CD14-positive monocyte (primary cell): ENCODE data around the gene LRRC4C. TPM values are rescaled to one million over a fixed set of nuclear protein-coding genes. Genes with fewer than 3 reads are reported as not detected.

ENCODE experiments used
- DNase-seq, 3 donors: peaks; one replicate each; pipeline ENCODE4 v3.0.0-alpha.2; 2011 to 2022
- H2AFZ ChIP-seq: 2 replicates; pipeline ENCODE4 v1.6.0; 2012; ENCODE audit warnings: mild to moderate bottlenecking, low read depth, low read length, inconsistent platforms; ENCODE audit not compliant: insufficient read depth, poor library complexity, severe bottlenecking
- H3K27ac ChIP-seq, 2 donors: 1 replicate in 1 of 2; 2 replicates in 1 of 2; pipeline ENCODE4 v1.5.1; 2012 to 2013; ENCODE audit warnings: low read length in 2 of 2, control low read depth in 1 of 2, inconsistent platforms in 1 of 2, low read depth in 1 of 2, mild to moderate bottlenecking in 1 of 2
- H3K27me3 ChIP-seq, 2 donors: one replicate each; pipeline versions ENCODE4 v1.6.0 to v1.6.1; 2011 to 2013; ENCODE audit warnings: low read length in 2 of 2; ENCODE audit not compliant: control insufficient read depth in 2 of 2, insufficient read depth in 2 of 2
- H3K36me3 ChIP-seq, 2 donors: replicated peaks in 1 of 2; 1 replicate in 1 of 2; 2 replicates in 1 of 2; pipeline versions ENCODE4 v1.5.1 to v1.6.1; 2012 to 2013; ENCODE audit warnings: low read length in 2 of 2, control low read depth in 1 of 2, inconsistent platforms in 1 of 2, mild to moderate bottlenecking in 1 of 2; ENCODE audit not compliant: insufficient read depth in 2 of 2, control insufficient read depth in 1 of 2
- H3K4me1 ChIP-seq, 2 donors: 1 replicate in 1 of 2; 2 replicates in 1 of 2; pipeline versions ENCODE4 v1.5.1 to v1.6.1; 2012 to 2013; ENCODE audit warnings: low read length in 2 of 2, control low read depth in 1 of 2, inconsistent platforms in 1 of 2, mild to moderate bottlenecking in 1 of 2, moderate library complexity in 1 of 2; ENCODE audit not compliant: insufficient read depth in 2 of 2, control insufficient read depth in 1 of 2
- H3K4me2 ChIP-seq: replicated peaks from 2 replicates; pipeline ENCODE3; 2012; ENCODE audit warnings: low read length, moderate library complexity, mild to moderate bottlenecking; ENCODE audit not compliant: poor library complexity, severe bottlenecking; ENCODE audit errors: extremely low read depth
- H3K4me3 ChIP-seq, 3 experiments: fragments of 200-600 bp in 1 of 3; sonication (generic) in 1 of 3; replicated peaks in 1 of 3; 1 replicate in 2 of 3; 2 replicates in 1 of 3; pipeline ENCODE4 v1.5.1; 2011 to 2013; ENCODE audit warnings: low read length in 3 of 3, mild to moderate bottlenecking in 3 of 3, control low read depth in 2 of 3, low read depth in 2 of 3, inconsistent platforms in 1 of 3, moderate library complexity in 1 of 3
- H3K79me2 ChIP-seq: 2 replicates; pipeline ENCODE4 v1.6.0; 2012; ENCODE audit warnings: mild to moderate bottlenecking, control low read depth, inconsistent platforms, low read length, moderate library complexity; ENCODE audit not compliant: insufficient read depth
- H3K9ac ChIP-seq: 2 replicates; pipeline ENCODE4 v1.6.0; 2017; ENCODE audit warnings: low read length, mild to moderate bottlenecking; ENCODE audit not compliant: insufficient read depth, poor library complexity, severe bottlenecking
- H3K9me3 ChIP-seq, 2 donors: replicated peaks in 1 of 2; 1 replicate in 1 of 2; 2 replicates in 1 of 2; pipeline versions ENCODE4 v1.5.1 to v1.6.1; 2012 to 2013; ENCODE audit warnings: low read length in 2 of 2, control low read depth in 1 of 2; ENCODE audit not compliant: control insufficient read depth in 1 of 2, insufficient read depth in 1 of 2
- H4K20me1 ChIP-seq: 2 replicates; pipeline ENCODE4 v1.6.0; 2012; ENCODE audit warnings: mild to moderate bottlenecking, low read length, control low read depth, moderate library complexity; ENCODE audit not compliant: insufficient read depth
- H3K27ac Mint-ChIP-seq, 7 donors: one replicate each; pipeline ENCODE4 v1.8.0; 2020; ENCODE audit warnings: mild to moderate bottlenecking in 7 of 7, mixed read lengths in 7 of 7, moderate library complexity in 6 of 7, inconsistent platforms in 2 of 7
- H3K27me3 Mint-ChIP-seq, 3 donors: one replicate each; pipeline ENCODE4 v1.8.0; 2021 to 2022; ENCODE audit warnings: low read depth in 3 of 3, mild to moderate bottlenecking in 3 of 3, mixed read lengths in 3 of 3, moderate library complexity in 3 of 3, inconsistent platforms in 1 of 3
- H3K36me3 Mint-ChIP-seq, 2 donors: one replicate each; pipeline ENCODE4 v1.8.0; 2020; ENCODE audit warnings: mixed read lengths in 2 of 2, inconsistent platforms in 1 of 2, mild to moderate bottlenecking in 1 of 2
- H3K4me1 Mint-ChIP-seq: one replicate; pipeline ENCODE4 v1.8.0; 2020; ENCODE audit warnings: mild to moderate bottlenecking, mixed read lengths
- H3K4me3 Mint-ChIP-seq, 2 donors: one replicate each; pipeline ENCODE4 v1.8.0; 2020; ENCODE audit warnings: mild to moderate bottlenecking in 2 of 2, mixed read lengths in 2 of 2, moderate library complexity in 1 of 2
- H3K9me3 Mint-ChIP-seq, 7 donors: one replicate each; pipeline ENCODE4 v1.8.0; 2020 to 2022; ENCODE audit warnings: mixed read lengths in 7 of 7, mild to moderate bottlenecking in 6 of 7, moderate library complexity in 6 of 7, inconsistent platforms in 2 of 7
- WGBS: methylation state at CpG from one replicate; pipeline ENCODE4 v1.1.5; 2013; ENCODE audit warnings: missing lambda C conversion rate; ENCODE audit not compliant: insufficient coverage; 5-methylcytosine and 5-hydroxymethylcytosine counted together
- intact Hi-C, 2 donors: fragments of 100-400 bp; cut with micrococcal nuclease; formaldehyde crosslinking; loops; one replicate each; pipeline versions ENCODE4 v1.15.0 to v1.15.1; 2023
- polyA plus RNA-seq, 3 donors: library from polyadenylated mRNA; depleted of rRNA in 1 of 3; unstranded in 2 of 3; stranded (reverse) in 1 of 3; fragments of 300-500 nt in 2 of 3; fragments of >200 nt in 1 of 3; fragmentation: Illumina TruSeq in 2 of 3; gene quantifications; 1 replicate in 2 of 3; 2 replicates in 1 of 3; pipeline ENCODE4 v1.2.3, GENCODE V29; 2012 to 2021
- TF ChIP-seq, protein P1 (sequence below): fragments of 200-600 bp; IDR thresholded peaks from one replicate; pipeline ENCODE4 v1.8.0; 2022; ENCODE audit warnings: antibody characterized with exemption, mild to moderate bottlenecking

LRRC4C gene
- polyA plus RNA-seq, 3 donors, result not detected

DNA sequence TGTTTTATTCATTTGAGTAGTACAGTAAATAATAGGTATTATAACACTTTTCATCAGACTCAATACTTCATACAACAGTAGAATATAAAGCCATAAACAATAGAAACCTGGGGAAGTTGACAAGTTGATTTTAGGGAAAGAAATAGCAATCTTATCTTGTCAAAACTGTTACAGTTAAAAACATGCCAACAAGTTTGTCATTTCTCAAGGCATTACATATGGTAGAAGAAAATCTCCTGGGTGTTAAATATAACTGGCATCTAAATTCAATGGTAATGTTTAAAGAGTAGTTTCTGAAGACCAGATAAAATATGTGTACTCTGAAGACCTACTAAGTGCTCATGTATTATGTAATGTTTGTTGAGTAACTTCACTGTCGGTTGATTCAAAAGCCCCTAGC, 75.1 kb downstream of the LRRC4C start:
- Histone ChIP-seq H3K4me2 (no peak overlapping the region), H3K27ac (no peak overlapping the region), H3K4me3 (no peak overlapping the region), H3K27me3 (no peaks in the 10 kb centered on the region), H2AFZ (no peak overlapping the region), H3K36me3 (no peaks in the 10 kb centered on the region), H3K9me3 (no peaks in the 10 kb centered on the region), H3K4me1 (no peaks in the 10 kb centered on the region), H3K9ac (no peak overlapping the region), H4K20me1 (no peaks in the 10 kb centered on the region), H3K79me2 (no peaks in the 10 kb centered on the region)
- no peak overlapping the region for H3K4me3 Mint-ChIP-seq
- H3K9me3 Mint-ChIP-seq, result no peaks in the 10 kb centered on the region
- no peaks in the 10 kb centered on the region for H3K4me1 Mint-ChIP-seq
- no peaks in the 10 kb centered on the region for H3K36me3 Mint-ChIP-seq
- no CpG with 5 or more reads among the region's 1 CpG for WGBS
- no peak overlapping the region for H3K27ac Mint-ChIP-seq
- TF ChIP-seq, protein P1, sequence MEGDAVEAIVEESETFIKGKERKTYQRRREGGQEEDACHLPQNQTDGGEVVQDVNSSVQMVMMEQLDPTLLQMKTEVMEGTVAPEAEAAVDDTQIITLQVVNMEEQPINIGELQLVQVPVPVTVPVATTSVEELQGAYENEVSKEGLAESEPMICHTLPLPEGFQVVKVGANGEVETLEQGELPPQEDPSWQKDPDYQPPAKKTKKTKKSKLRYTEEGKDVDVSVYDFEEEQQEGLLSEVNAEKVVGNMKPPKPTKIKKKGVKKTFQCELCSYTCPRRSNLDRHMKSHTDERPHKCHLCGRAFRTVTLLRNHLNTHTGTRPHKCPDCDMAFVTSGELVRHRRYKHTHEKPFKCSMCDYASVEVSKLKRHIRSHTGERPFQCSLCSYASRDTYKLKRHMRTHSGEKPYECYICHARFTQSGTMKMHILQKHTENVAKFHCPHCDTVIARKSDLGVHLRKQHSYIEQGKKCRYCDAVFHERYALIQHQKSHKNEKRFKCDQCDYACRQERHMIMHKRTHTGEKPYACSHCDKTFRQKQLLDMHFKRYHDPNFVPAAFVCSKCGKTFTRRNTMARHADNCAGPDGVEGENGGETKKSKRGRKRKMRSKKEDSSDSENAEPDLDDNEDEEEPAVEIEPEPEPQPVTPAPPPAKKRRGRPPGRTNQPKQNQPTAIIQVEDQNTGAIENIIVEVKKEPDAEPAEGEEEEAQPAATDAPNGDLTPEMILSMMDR, result no peak
- H3K27me3 Mint-ChIP-seq, result no peaks in the 10 kb centered on the region
- no peak for DNase-seq
- intact Hi-C loops, result no loop called here

DNA sequence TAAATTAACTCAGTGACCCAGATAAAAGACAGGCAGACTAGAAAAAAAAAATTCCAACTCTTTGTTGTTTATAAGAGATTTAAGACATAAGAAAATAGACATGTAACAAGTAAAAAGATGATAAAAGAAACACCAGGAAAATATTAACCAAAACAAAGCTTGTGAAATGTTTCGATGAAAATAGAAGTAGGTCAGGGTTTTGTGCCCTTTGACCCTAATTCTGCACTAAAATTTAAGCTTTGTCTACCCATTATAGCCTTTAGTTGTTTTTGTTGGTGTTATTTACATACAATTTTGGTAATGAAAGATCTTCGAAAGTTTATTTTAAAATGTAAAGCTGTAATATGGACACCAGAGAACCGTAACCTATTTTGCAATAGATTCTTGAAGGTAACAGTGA, 75.7 kb downstream of the LRRC4C start:
- Mint-ChIP-seq H3K4me1 (no peaks in the 10 kb centered on the region), H3K27ac (no peak overlapping the region), H3K4me3 (no peak overlapping the region), H3K36me3 (no peaks in the 10 kb centered on the region), H3K27me3 (no peaks in the 10 kb centered on the region), H3K9me3 (no peaks in the 10 kb centered on the region)
- H3K9me3 ChIP-seq, result no peaks in the 10 kb centered on the region
- no peaks in the 10 kb centered on the region for H3K4me1 ChIP-seq
- no peaks in the 10 kb centered on the region for H3K79me2 ChIP-seq
- H2AFZ ChIP-seq, result no peak overlapping the region
- no peaks in the 10 kb centered on the region for H4K20me1 ChIP-seq
- H3K27ac ChIP-seq, result no peak overlapping the region
- no peak overlapping the region for H3K4me2 ChIP-seq
- TF ChIP-seq, protein P1, result no peak
- intact Hi-C loops, result no loop called here
- no peak overlapping the region for H3K9ac ChIP-seq
- no peaks in the 10 kb centered on the region for H3K36me3 ChIP-seq
- no peaks in the 10 kb centered on the region for H3K27me3 ChIP-seq
- no peak overlapping the region for H3K4me3 ChIP-seq
- no CpG with 5 or more reads among the region's 3 CpGs for WGBS
- no peak for DNase-seq
